Testis (tissue), 3 donors: Measurements from ENCODE around the gene MED25. TPM values are rescaled to one million over a fixed set of nuclear protein-coding genes. Genes with fewer than 3 reads are reported as not detected.
A peak's percentile ranks its signal among the peaks of the same experiment; 100 is the strongest.

Source experiments
- DNase-seq: peaks from one replicate; pipeline ENCODE4 v3.0.0-alpha.2; 2019
- H3K27ac ChIP-seq, 2 donors: fragments of 200-600 bp; sonication (generic); one replicate each; pipeline ENCODE4 v1.5.1; 2019
- H3K27me3 ChIP-seq: fragments of 200-600 bp; sonication (generic); one replicate; pipeline ENCODE4 v1.5.1; 2019
- H3K36me3 ChIP-seq: fragments of 200-600 bp; sonication (generic); one replicate; pipeline ENCODE4 v1.5.1; 2017; ENCODE audit warnings: low read depth; ENCODE audit errors: missing control alignments
- H3K4me1 ChIP-seq: fragments of 200-600 bp; sonication (generic); one replicate; pipeline ENCODE4 v1.5.1; 2019
- H3K4me3 ChIP-seq, 2 donors: fragments of 200-600 bp; sonication (generic); one replicate each; pipeline ENCODE4 v1.5.1; 2017 to 2019
- H3K9me3 ChIP-seq: fragments of 200-600 bp; sonication (generic); one replicate; pipeline ENCODE4 v1.5.1; 2017
- CTCF ChIP-seq, 3 experiments: fragments of 450-650 bp in 2 of 3; fragments of 200-600 bp in 1 of 3; sonication (generic) in 1 of 3; IDR thresholded peaks; one replicate each; pipeline ENCODE4 v1.5.1; 2016 to 2019; ENCODE audit warnings: antibody characterized with exemption in 3 of 3, mild to moderate bottlenecking in 2 of 3, moderate library complexity in 1 of 3
- POLR2A ChIP-seq: fragments of 450-650 bp; IDR thresholded peaks from one replicate; pipeline ENCODE4 v1.6.1; 2017; ENCODE audit warnings: antibody characterized with exemption, mild to moderate bottlenecking, moderate library complexity
- WGBS, 2 donors: methylation state at CpG; one replicate each; pipeline ENCODE4 v1.1.5; 2018; 5-methylcytosine and 5-hydroxymethylcytosine counted together
- intact Hi-C: fragments of 100-400 bp; cut with DNase I; formaldehyde crosslinking; loops from one replicate; pipeline ENCODE4 v1.15.1; 2023; ENCODE audit warnings: low total_unique reads
- polyA plus RNA-seq: library from polyadenylated mRNA; stranded (reverse); fragments of 350-450 nt; fragmentation: Illumina TruSeq; extraction: RNeasy Lipid Tissue Mini Kit (QIAGEN cat#74804); gene quantifications from one replicate; pipeline ENCODE4 v1.2.3, GENCODE V29; 2014; ENCODE audit warnings: low read depth, low replicate concordance; ENCODE audit not compliant: insufficient read depth
- total RNA-seq, 2 donors: library from RNA; depleted of rRNA; stranded (reverse); fragments of >200 nt; gene quantifications; one replicate each; pipeline ENCODE4 v1.2.3, GENCODE V29; 2016

MED25 gene
- total and polyA plus RNA-seq, 3 donors from 2014 or later, result 156 to 246 (median 244) TPM

- H3K9me3 ChIP-seq, result no peaks in the 10 kb centered on the region
- WGBS, 2 donors, result 0 to 1% methylated on average over 14 to 27 of the region's 28 CpGs
- no peak for TF ChIP-seq POLR2A
- no peak for TF ChIP-seq CTCF (IDR thresholded peaks at IDR 0.05)
- H3K36me3 ChIP-seq, result no peaks in the 10 kb centered on the region
- H3K27ac ChIP-seq, result peak overlapping the region; percentile 99 to 100
- peaks cover 19% of the 10 kb centered on the region for H3K4me1 ChIP-seq
- H3K4me3 ChIP-seq, result peak overlapping the region; percentile 73 to 99
- H3K27me3 ChIP-seq, result no peaks in the 10 kb centered on the region
- intact Hi-C loops, result no loop called here
- peak; percentile 71 for DNase-seq
These were observed 57.9 kb downstream of the MED25 start for GRCh38 chr19:49875857-49876421.

- DNase-seq, result peak; percentile 98
- TF ChIP-seq POLR2A (no peak), CTCF (IDR thresholded peaks at IDR 0.05) (no peak)
- Histone ChIP-seq H3K27ac (peak overlapping the region; percentile 99 to 100), H3K36me3 (no peaks in the 10 kb centered on the region), H3K9me3 (no peaks in the 10 kb centered on the region), H3K4me1 (peaks cover 19% of the 10 kb centered on the region), H3K4me3 (peak overlapping the region; percentile 73 to 99), H3K27me3 (no peaks in the 10 kb centered on the region)
- WGBS, 2 donors, result 1% methylated on average over 24 to 25 of the region's 46 CpGs
- intact Hi-C loops, result no loop called here
These were observed 58.4 kb downstream of the MED25 start for GRCh38 chr19:49876422-49877019.

GRCh38 chr19:49877020-49877878 lies 59.2 kb downstream of the MED25 start, which contains the start of the genes AKT1S1 and TBC1D17:
AKT1S1 (minus strand) TSS chr19:49877355; CDS start chr19:49873295, 4,060 bp downstream.
TBC1D17 (plus strand) TSS chr19:49877702; CDS start chr19:49877724, 22 bp downstream.
- 0 to 1% methylated on average over 44 to 61 of the region's 61 CpGs for WGBS, 2 donors
- intact Hi-C loops, result no loop called here
- H3K4me1 ChIP-seq, result peaks cover 19% of the 10 kb centered on the region

More at GRCh38 chr19:49877020-49877878, 59.2 kb downstream of the MED25 start, which contains the start of the genes AKT1S1 and TBC1D17:
- no peaks in the 10 kb centered on the region for H3K9me3 ChIP-seq
- peak within 1 kb of the TSS; percentile 73 to 99 for H3K4me3 ChIP-seq
- H3K27ac ChIP-seq, result peak within 1 kb of the TSS; percentile 99 to 100
- DNase-seq, result peak; percentile 99
- no peaks in the 10 kb centered on the region for H3K36me3 ChIP-seq
- peak; percentile 86 for TF ChIP-seq POLR2A
- TF ChIP-seq CTCF (IDR thresholded peaks at IDR 0.05), result peak in 1 of 3 experiments; percentile 7
- no peaks in the 10 kb centered on the region for H3K27me3 ChIP-seq
